Measurements from ENCODE around the gene CEND1.

The CEND1 gene

GRCh38 chr11:773425-773824 lies 16.5 kb downstream of the CEND1 start:
- TF ChIP-seq CTCF (IDR thresholded peaks at IDR 0.05; ENCODE audit: low read depth, low read length, poor library complexity, severe bottlenecking) (no peak), EZH2phosphoT487 (IDR thresholded peaks at IDR 0.05; ENCODE audit: borderline replicate concordance, low read length) (no peak)
- Histone ChIP-seq H3K4me1 (ENCODE audit: control insufficient read depth, low read length) (peaks cover 11% of the 10 kb centered on the region), H3K9me2 (replicated peaks; ENCODE audit: control insufficient read depth, low read length) (no peaks in the 10 kb centered on the region), H3K36me3 (ENCODE audit: control insufficient read depth, low read length) (peaks cover 62% of the 10 kb centered on the region), H3K27ac (ENCODE audit: low read depth, low read length) (no peak overlapping the region), H3K4me3 (ENCODE audit: low read length) (no peak overlapping the region), H3K79me2 (ENCODE audit: control insufficient read depth, low read length) (peaks cover 60% of the 10 kb centered on the region), H3K9me3 (ENCODE audit: control insufficient read depth, insufficient read depth, low read length) (no peaks in the 10 kb centered on the region), H3F3A (ENCODE audit: control insufficient read depth, insufficient read depth) (no peaks in the 10 kb centered on the region), H3K27me3 (ENCODE audit: control insufficient read depth, low read length) (no peaks in the 10 kb centered on the region), H3K4me2 (ENCODE audit: low read length) (no peak overlapping the region), H4K20me1 (ENCODE audit: control insufficient read depth, insufficient read depth, low read depth, low read length) (no peaks in the 10 kb centered on the region; the same call in 1 of the 2 replicates)

GRCh38 chr11:772429-773390 lies 17.2 kb downstream of the CEND1 start:
- TF ChIP-seq CTCF (IDR thresholded peaks at IDR 0.05; ENCODE audit: low read depth, low read length, poor library complexity, severe bottlenecking), result no peak
- no peak for TF ChIP-seq EZH2phosphoT487 (IDR thresholded peaks at IDR 0.05; ENCODE audit: borderline replicate concordance, low read length)
- no peak overlapping the region for H3K4me3 ChIP-seq (ENCODE audit: low read length)
- H3K4me2 ChIP-seq (ENCODE audit: low read length), result no peak overlapping the region
- H3K27me3 ChIP-seq (ENCODE audit: control insufficient read depth, low read length), result no peaks in the 10 kb centered on the region
- no peaks in the 10 kb centered on the region for H3K9me3 ChIP-seq (ENCODE audit: control insufficient read depth, insufficient read depth, low read length)
- H3K9me2 ChIP-seq (replicated peaks; ENCODE audit: control insufficient read depth, low read length), result no peaks in the 10 kb centered on the region
- peaks cover 59% of the 10 kb centered on the region for H3K36me3 ChIP-seq (ENCODE audit: control insufficient read depth, low read length)
- H3K27ac ChIP-seq (ENCODE audit: low read depth, low read length), result no peak overlapping the region
- peaks cover 6% of the 10 kb centered on the region for H3K4me1 ChIP-seq (ENCODE audit: control insufficient read depth, low read length)
- H3K79me2 ChIP-seq (ENCODE audit: control insufficient read depth, low read length), result peaks cover 52% of the 10 kb centered on the region
- H3F3A ChIP-seq (ENCODE audit: control insufficient read depth, insufficient read depth), result no peaks in the 10 kb centered on the region
- H4K20me1 ChIP-seq (ENCODE audit: control insufficient read depth, insufficient read depth, low read depth, low read length), result no peaks in the 10 kb centered on the region; the same call in 1 of the 2 replicates

- Histone ChIP-seq H3K9me3 (ENCODE audit: control insufficient read depth, insufficient read depth, low read length) (no peaks in the 10 kb centered on the region), H3K4me2 (ENCODE audit: low read length) (no peak overlapping the region), H3K4me3 (ENCODE audit: low read length) (no peak overlapping the region), H3K9me2 (replicated peaks; ENCODE audit: control insufficient read depth, low read length) (no peaks in the 10 kb centered on the region), H3K4me1 (ENCODE audit: control insufficient read depth, low read length) (peaks cover 6% of the 10 kb centered on the region), H3K27ac (ENCODE audit: low read depth, low read length) (no peak overlapping the region), H3K79me2 (ENCODE audit: control insufficient read depth, low read length) (peaks cover 44% of the 10 kb centered on the region), H3K27me3 (ENCODE audit: control insufficient read depth, low read length) (no peaks in the 10 kb centered on the region), H3F3A (ENCODE audit: control insufficient read depth, insufficient read depth) (peaks cover 5% of the 10 kb centered on the region), H3K36me3 (ENCODE audit: control insufficient read depth, low read length) (peaks cover 66% of the 10 kb centered on the region), H4K20me1 (ENCODE audit: control insufficient read depth, insufficient read depth, low read depth, low read length) (peaks cover 1% of the 10 kb centered on the region; the same call in 1 of the 2 replicates)
- TF ChIP-seq CTCF (IDR thresholded peaks at IDR 0.05; ENCODE audit: low read depth, low read length, poor library complexity, severe bottlenecking) (no peak), EZH2phosphoT487 (IDR thresholded peaks at IDR 0.05; ENCODE audit: borderline replicate concordance, low read length) (no peak)
These were observed 18.2 kb downstream of the CEND1 start for GRCh38 chr11:771617-772204.

Data from DOHH2 (cell line).